LHCN-M2 (cell line): Measurements from ENCODE around the gene LNPEP. TPM values are rescaled to one million over a fixed set of nuclear protein-coding genes. Genes with fewer than 3 reads are reported as not detected.

Experiments used
- total RNA-seq: library from RNA; depleted of rRNA; stranded (reverse); fragments of >200 nt; gene quantifications from 2 replicates; pipeline ENCODE4 v1.2.3, GENCODE V29; 2014; rRNA removed

LNPEP gene
- total RNA-seq, 1 experiment from 2014 or later = 29.5 TPM

Other genes with a start within 250 kb of the LNPEP start
- gene ERAP1, start 128.1 kb upstream of the LNPEP start, total RNA-seq = 17.5 and 27.6 TPM in 2 replicates
- 19.3 and 26.9 TPM in 2 replicates for gene ERAP2, start 59.6 kb upstream of the LNPEP start, total RNA-seq
- gene LIX1, start 206.5 kb downstream of the LNPEP start, total RNA-seq = not detected in 2 replicates
- gene RIOK2, start 247.2 kb downstream of the LNPEP start, total RNA-seq = 20.2 and 29.9 TPM in 2 replicates